Neutrophil (primary cell): ENCODE results near the gene HEXIM1.

Source experiments
- H3K27ac ChIP-seq: fragments of 200-600 bp; sonication (generic); 2 replicates; pipeline ENCODE4 v1.5.1; 2016; ENCODE audit warnings: mild to moderate bottlenecking, moderate library complexity
- H3K27me3 ChIP-seq: fragments of 200-600 bp; sonication (generic); 2 replicates; pipeline ENCODE4 v1.6.0; 2016; ENCODE audit warnings: mild to moderate bottlenecking
- H3K36me3 ChIP-seq: fragments of 200-600 bp; sonication (generic); 2 replicates; pipeline ENCODE4 v1.5.1; 2017
- H3K4me1 ChIP-seq, 2 experiments: fragments of 200-600 bp in 1 of 2; sonication (generic) in 1 of 2; 1 replicate in 1 of 2; 2 replicates in 1 of 2; pipeline versions ENCODE4 v1.5.1 to v1.6.1; 2013 to 2016; ENCODE audit warnings: low read depth in 1 of 2, low read length in 1 of 2, mild to moderate bottlenecking in 1 of 2, moderate library complexity in 1 of 2; ENCODE audit not compliant: control insufficient read depth in 1 of 2, insufficient read depth in 1 of 2
- H3K4me3 ChIP-seq, 2 experiments: fragments of 200-600 bp in 1 of 2; sonication (generic) in 1 of 2; 1 replicate in 1 of 2; 2 replicates in 1 of 2; pipeline ENCODE4 v1.5.1; 2013 to 2016; ENCODE audit warnings: low read depth in 1 of 2, low read length in 1 of 2, mild to moderate bottlenecking in 1 of 2, moderate library complexity in 1 of 2
- H3K9me3 ChIP-seq: fragments of 200-600 bp; sonication (generic); 2 replicates; pipeline ENCODE4 v1.5.1; 2016
- CTCF ChIP-seq: fragments of 200-600 bp; sonication (generic); IDR thresholded peaks from 2 replicates; pipeline ENCODE4 v1.5.1; 2016; ENCODE audit warnings: antibody characterized with exemption

The HEXIM1 gene

GRCh38 chr17:45146890-45147580 lies 1.2 kb upstream of the HEXIM1 start:
- Histone ChIP-seq H3K4me1 (peaks cover 60 to 68% of the 10 kb centered on the region in 2 experiments), H3K36me3 (no peaks in the 10 kb centered on the region), H3K27ac (peak overlapping the region; percentile 96), H3K27me3 (peaks cover 12% of the 10 kb centered on the region), H3K9me3 (no peaks in the 10 kb centered on the region), H3K4me3 (peak overlapping the region; percentile 78 to 91)
- TF ChIP-seq CTCF = no peak

GRCh38 chr17:45147581-45148182 lies 593 bp upstream of the HEXIM1 start:
- peak overlapping the region; percentile 96 for H3K27ac ChIP-seq
- H3K4me3 ChIP-seq = peak overlapping the region; percentile 78 to 91
- H3K4me1 ChIP-seq = peaks cover 61 to 68% of the 10 kb centered on the region in 2 experiments
- TF ChIP-seq CTCF = no peak
- peaks cover 12% of the 10 kb centered on the region for H3K27me3 ChIP-seq
- no peaks in the 10 kb centered on the region for H3K9me3 ChIP-seq
- peaks cover 5% of the 10 kb centered on the region for H3K36me3 ChIP-seq

- peaks cover 61 to 62% of the 10 kb centered on the region in 2 experiments for H3K4me1 ChIP-seq
These were observed 878 bp downstream of the HEXIM1 start for GRCh38 chr17:45149037-45149668.

GRCh38 chr17:45149669-45150664 lies 1.7 kb downstream of the HEXIM1 start:
- no peak for TF ChIP-seq CTCF
- Histone ChIP-seq H3K9me3 (no peaks in the 10 kb centered on the region), H3K4me3 (peak overlapping the region; percentile 78 to 91), H3K27ac (peak overlapping the region; percentile 96), H3K36me3 (peaks cover 7% of the 10 kb centered on the region), H3K27me3 (no peaks in the 10 kb centered on the region), H3K4me1 (peaks cover 53 to 55% of the 10 kb centered on the region in 2 experiments)

More at GRCh38 chr17:45149037-45149668, 878 bp downstream of the HEXIM1 start:
- Histone ChIP-seq H3K9me3 (no peaks in the 10 kb centered on the region), H3K36me3 (peaks cover 7% of the 10 kb centered on the region), H3K4me3 (peak overlapping the region; percentile 78 to 91), H3K27ac (peak overlapping the region; percentile 96), H3K27me3 (peaks cover 6% of the 10 kb centered on the region)
- TF ChIP-seq CTCF = peak; percentile 53
